Mucosa of descending colon (tissue), 3 donors: ENCODE measurements around the gene SPRYD7. TPM values are rescaled to one million over a fixed set of nuclear protein-coding genes. Genes with fewer than 3 reads are reported as not detected.

ENCODE experiments used
- ATAC-seq: fragments of 200-7000 bp; cut with Tn5 transposase; one replicate; pipeline ENCODE4 v1.9.1; 2020; ENCODE audit warnings: mild to moderate bottlenecking, moderate library complexity
- DNase-seq, 3 donors: peaks; one replicate each; pipeline ENCODE4 v3.0.0-alpha.2; 2020
- H3K36me3 ChIP-seq: fragments of 200-600 bp; one replicate; pipeline ENCODE4 v1.8.0; 2021; ENCODE audit warnings: low read depth, mild to moderate bottlenecking
- H3K4me1 ChIP-seq: fragments of 200-600 bp; one replicate; pipeline ENCODE4 v1.8.0; 2021; ENCODE audit warnings: low read depth, mild to moderate bottlenecking
- H3K4me3 ChIP-seq: fragments of 200-600 bp; one replicate; pipeline ENCODE4 v1.8.0; 2021; ENCODE audit warnings: mild to moderate bottlenecking
- H3K9me3 ChIP-seq: fragments of 200-600 bp; one replicate; pipeline ENCODE4 v1.8.0; 2021; ENCODE audit warnings: mild to moderate bottlenecking
- CTCF ChIP-seq: fragments of 200-600 bp; IDR thresholded peaks from one replicate; pipeline ENCODE4 v1.8.0; 2022; ENCODE audit warnings: antibody characterized with exemption, mild to moderate bottlenecking
- intact Hi-C, 2 donors: fragments of 100-400 bp; cut with DNase I in 1 of 2; cut with micrococcal nuclease in 1 of 2; formaldehyde crosslinking; loops; one replicate each; pipeline versions ENCODE4 v1.11.0 to v1.11.1; 2022; cut with DNase I, micrococcal nuclease
- total RNA-seq, 3 donors: library from RNA; stranded (reverse); fragmentation: NEBNext Ultra II Directional in 2 of 3; extraction: Animal tissue kit (Norgen Biotek cat#: 25700) in 2 of 3; gene quantifications; one replicate each; pipeline versions ENCODE4 v1.2.1 to v1.2.4, GENCODE V29; 2021 to 2023
- donor health status: DM: no; HTN: no; CAD: no; lungs with moderate emphysema.
- donor health status: DM: no; HTN: no; CAD: no.
- donor health status: DM: no; HTN: yes; CAD: no.

Gene SPRYD7
- total RNA-seq, 3 donors from 2014 or later, result 11.2 to 15.0 (median 12.4) TPM

GRCh38 chr13:49938314-49938713 lies 2.2 kb upstream of the SPRYD7 start:
- ATAC-seq (no peak), DNase-seq (peak in 1 of 3 donors; percentile 44)
- H3K36me3 ChIP-seq, result peaks cover 3% of the 10 kb centered on the region
- TF ChIP-seq CTCF, result no peak
- H3K4me3 ChIP-seq, result no peak overlapping the region
- intact Hi-C loops, result no loop called here
- no peaks in the 10 kb centered on the region for H3K9me3 ChIP-seq
- peaks cover 31% of the 10 kb centered on the region for H3K4me1 ChIP-seq

- peaks cover 3% of the 10 kb centered on the region for H3K36me3 ChIP-seq
- intact Hi-C loops, result no loop called here
- no peak for DNase-seq
- no peak for TF ChIP-seq CTCF
- no peaks in the 10 kb centered on the region for H3K9me3 ChIP-seq
- H3K4me1 ChIP-seq, result peaks cover 31% of the 10 kb centered on the region
- peak overlapping the region; percentile 56 for H3K4me3 ChIP-seq
- ATAC-seq, result peak; percentile 18
Measured at GRCh38 chr13:49936968-49937273, 781 bp upstream of the SPRYD7 start.

GRCh38 chr13:49935171-49936074 lies 717 bp downstream of the SPRYD7 start:
- ATAC-seq (peak; percentile 23), DNase-seq (peak in 1 of 3 donors; percentile 58)
- intact Hi-C loops, result no loop called here
- H3K36me3 ChIP-seq, result peaks cover 3% of the 10 kb centered on the region
- peak overlapping the region; percentile 56 for H3K4me3 ChIP-seq
- no peak for TF ChIP-seq CTCF
- H3K9me3 ChIP-seq, result no peaks in the 10 kb centered on the region
- peaks cover 31% of the 10 kb centered on the region for H3K4me1 ChIP-seq

- no peak for TF ChIP-seq CTCF
- DNase-seq (no peak), ATAC-seq (no peak)
- Histone ChIP-seq H3K36me3 (peaks cover 3% of the 10 kb centered on the region), H3K4me3 (no peak overlapping the region), H3K9me3 (no peaks in the 10 kb centered on the region), H3K4me1 (peaks cover 23% of the 10 kb centered on the region)
- intact Hi-C loops, result no loop called here
Measured at GRCh38 chr13:49933511-49933910, 2.6 kb downstream of the SPRYD7 start.

- intact Hi-C loops, result no loop called here
- no peak for DNase-seq
- Histone ChIP-seq H3K4me1 (peaks cover 17% of the 10 kb centered on the region), H3K36me3 (peaks cover 3% of the 10 kb centered on the region), H3K9me3 (no peaks in the 10 kb centered on the region), H3K4me3 (no peak overlapping the region)
- TF ChIP-seq CTCF, result no peak
- no peak for ATAC-seq
Measured at GRCh38 chr13:49932868-49933267, 3.3 kb downstream of the SPRYD7 start.
